GM12878 (cell line): Measurements from ENCODE around the gene CRNKL1. TPM values are rescaled to one million over a fixed set of nuclear protein-coding genes. Genes with fewer than 3 reads are reported as not detected.
A peak's percentile ranks its signal among the peaks of the same experiment; 100 is the strongest.

ENCODE experiments used
- ATAC-seq: fragments of 200-7000 bp; cut with Tn5 transposase; 3 replicates; pipeline ENCODE4 v1.9.1; 2020; ENCODE audit warnings: mild to moderate bottlenecking, moderate library complexity
- BruUV-seq: library from RNA; stranded (reverse); fragments of 400-500 nt; replicated peaks from 2 replicates; lab custom pipeline; 2021; lab: Mats Ljungman, UMichigan
- CTCF ChIA-PET: fragments of 300-600 bp; sonication (Branson Sonifier 250); formaldehyde crosslinking; extraction: SDS; loops from one replicate; lab custom pipeline; 2021; ENCODE audit warnings: inconsistent platforms; lab: Yijun Ruan, JAX
- POLR2A ChIA-PET: fragments of 350-600 bp; formaldehyde crosslinking; extraction: SDS; loops from one replicate; lab custom pipeline; 2021; ENCODE audit warnings: inconsistent platforms; lab: Charles Lee
- RAD21 ChIA-PET: fragments of 300-600 bp; sonication (Branson Sonifier 250); formaldehyde crosslinking; loops from one replicate; lab custom pipeline; 2023; ENCODE audit warnings: antibody characterized with exemption; ENCODE audit not compliant: unreplicated experiment; lab: Charles Lee
- SMC1A ChIA-PET: fragments of 300-600 bp; sonication (Branson Sonifier 250); formaldehyde crosslinking; loops from one replicate; lab custom pipeline; 2023; ENCODE audit not compliant: unreplicated experiment, uncharacterized antibody; lab: Charles Lee
- DNase-seq: peaks from one replicate; pipeline ENCODE4 v3.0.0-alpha.2; 2011; ENCODE audit warnings: low read depth, low spot score
- FAIRE-seq: peaks from 3 replicates; lab custom pipeline; 2011; peaks lifted over from hg19 to GRCh38; lab: Jason Lieb, UNC
- H2AFZ ChIP-seq: 2 replicates; pipeline ENCODE4 v1.6.0; 2011; ENCODE audit warnings: low read depth, low read length, control low read depth; ENCODE audit not compliant: control insufficient read depth
- H3K27ac ChIP-seq: 2 replicates; pipeline ENCODE4 v1.5.1; 2011; ENCODE audit warnings: control low read depth; ENCODE audit not compliant: control insufficient read depth, insufficient read depth
- H3K27me3 ChIP-seq, 2 experiments: replicated peaks in 1 of 2; 2 replicates each; pipeline versions ENCODE4 v1.6.0 to v1.6.1; 2011; ENCODE audit warnings: low read length in 1 of 2; ENCODE audit not compliant: control insufficient read depth in 2 of 2, insufficient read depth in 2 of 2
- H3K36me3 ChIP-seq, 2 experiments: 2 replicates each; pipeline ENCODE4 v1.5.1; 2011; ENCODE audit warnings: low read length in 1 of 2; ENCODE audit not compliant: control insufficient read depth in 2 of 2, insufficient read depth in 2 of 2
- H3K4me1 ChIP-seq: 2 replicates; pipeline ENCODE4 v1.6.1; 2011; ENCODE audit warnings: mild to moderate bottlenecking, low read length, moderate library complexity, mixed read lengths; ENCODE audit not compliant: control insufficient read depth, insufficient read depth
- H3K4me2 ChIP-seq: 2 replicates; pipeline ENCODE4 v1.6.0; 2011; ENCODE audit warnings: control low read depth; ENCODE audit not compliant: control insufficient read depth, insufficient read depth
- H3K4me3 ChIP-seq: fragments of 200-600 bp; sonication (generic); 2 replicates; pipeline ENCODE4 v1.5.1; 2016
- H3K79me2 ChIP-seq: 2 replicates; pipeline ENCODE4 v1.6.0; 2011; ENCODE audit warnings: low read length; ENCODE audit not compliant: control insufficient read depth, insufficient read depth
- H3K9ac ChIP-seq: 2 replicates; pipeline ENCODE4 v1.8.0; 2011; ENCODE audit warnings: low read length, control low read depth, mixed read lengths; ENCODE audit not compliant: control insufficient read depth, insufficient read depth
- H3K9me3 ChIP-seq: replicated peaks from 3 replicates; pipeline ENCODE4 v1.5.1; 2011; ENCODE audit warnings: mild to moderate bottlenecking, low read length; ENCODE audit not compliant: control insufficient read depth, insufficient read depth
- H4K20me1 ChIP-seq: 2 replicates; pipeline ENCODE4 v1.6.0; 2011; ENCODE audit not compliant: control insufficient read depth, insufficient read depth
- ATF7 ChIP-seq: fragments of 450-650 bp; IDR thresholded peaks from 2 replicates; pipeline ENCODE4 v1.6.1; 2016; ENCODE audit warnings: low read depth, mild to moderate bottlenecking
- CREB1 ChIP-seq: IDR thresholded peaks from 2 replicates; pipeline ENCODE4 v1.6.1; 2012; ENCODE audit warnings: low read depth, mild to moderate bottlenecking, inconsistent platforms
- CREM ChIP-seq: IDR thresholded peaks from 2 replicates; pipeline ENCODE4 v1.6.1; 2014; ENCODE audit warnings: antibody characterized with exemption, low read depth
- MEF2A ChIP-seq: IDR thresholded peaks from 2 replicates; pipeline ENCODE4 v1.6.1; 2011; ENCODE audit warnings: low read depth, mild to moderate bottlenecking, low read length, moderate library complexity; ENCODE audit not compliant: insufficient read depth
- NFIC ChIP-seq: IDR thresholded peaks from 2 replicates; pipeline ENCODE4 v1.6.1; 2012; ENCODE audit warnings: low read depth, mild to moderate bottlenecking, inconsistent platforms, low read length, moderate library complexity
- NR2C2 ChIP-seq: IDR thresholded peaks from 2 replicates; pipeline ENCODE4 v1.6.1; 2011; ENCODE audit warnings: borderline replicate concordance, low read depth; ENCODE audit not compliant: control insufficient read depth, insufficient read length
- ZNF384 ChIP-seq: IDR thresholded peaks from 2 replicates; pipeline ENCODE4 v1.6.1; 2012; ENCODE audit warnings: low read depth, mild to moderate bottlenecking, low read length, improper control_type of control experiment, borderline replicate concordance
- WGBS: methylation state at CpG from one replicate; pipeline ENCODE4 v1.1.6; 2016; ENCODE audit warnings: low lambda C conversion rate; ENCODE audit not compliant: insufficient replicate concordance, insufficient coverage; ENCODE audit errors: missing lambda C conversion rate; 5-methylcytosine and 5-hydroxymethylcytosine counted together
- in situ Hi-C: fragments of 300-500 bp; cut with MboI; formaldehyde crosslinking; loops from 9 replicates; pipeline ENCODE4 v1.14.3; 2018; ENCODE audit warnings: mixed read lengths
- intact Hi-C: fragments of 100-400 bp; cut with micrococcal nuclease; formaldehyde crosslinking; loops from one replicate; pipeline ENCODE4 v1.14.2; 2022; ENCODE audit not compliant: unreplicated experiment
- polyA plus RNA-seq, 11 experiments: library from polyadenylated mRNA; depleted of rRNA in 4 of 11; unstranded in 6 of 11; stranded (reverse) in 5 of 11; fragments of >200 nt; fragmentation: Nextera tagmentation in 4 of 11; fragmentation: Illumina TruSeq in 1 of 11; extraction: Ambion mirVana in 4 of 11; extraction: Trizol in 1 of 11; gene quantifications; 1 replicate in 1 of 11; 2 replicates in 10 of 11; pipeline versions ENCODE4 v1.2.1 to v1.2.3, GENCODE V29; 2011 to 2016; ENCODE audit warnings: inconsistent platforms in 2 of 11, missing spikeins in 2 of 11, low read depth in 1 of 11
- total RNA-seq, 4 experiments: library from RNA; depleted of rRNA in 3 of 4; stranded (reverse); fragments of >200 nt in 3 of 4; fragmentation: Illumina TruSeq in 1 of 4; extraction: Trizol in 1 of 4; gene quantifications; 2 replicates each; pipeline versions ENCODE4 v1.2.1 to v1.2.3, GENCODE V29; 2013 to 2021
- TF ChIP-seq, protein P1 (sequence below): fragments of 450-650 bp; IDR thresholded peaks from 2 replicates; pipeline ENCODE4 v1.6.1; 2017; ENCODE audit warnings: mild to moderate bottlenecking, moderate library complexity

Gene CRNKL1
- total and polyA plus RNA-seq, 10 of the 15 experiments (the other 5 are each of a cell fraction or from before 2014, with no cell fraction given), result 9.5 to 28.4 (median 17.5) TPM

DNA sequence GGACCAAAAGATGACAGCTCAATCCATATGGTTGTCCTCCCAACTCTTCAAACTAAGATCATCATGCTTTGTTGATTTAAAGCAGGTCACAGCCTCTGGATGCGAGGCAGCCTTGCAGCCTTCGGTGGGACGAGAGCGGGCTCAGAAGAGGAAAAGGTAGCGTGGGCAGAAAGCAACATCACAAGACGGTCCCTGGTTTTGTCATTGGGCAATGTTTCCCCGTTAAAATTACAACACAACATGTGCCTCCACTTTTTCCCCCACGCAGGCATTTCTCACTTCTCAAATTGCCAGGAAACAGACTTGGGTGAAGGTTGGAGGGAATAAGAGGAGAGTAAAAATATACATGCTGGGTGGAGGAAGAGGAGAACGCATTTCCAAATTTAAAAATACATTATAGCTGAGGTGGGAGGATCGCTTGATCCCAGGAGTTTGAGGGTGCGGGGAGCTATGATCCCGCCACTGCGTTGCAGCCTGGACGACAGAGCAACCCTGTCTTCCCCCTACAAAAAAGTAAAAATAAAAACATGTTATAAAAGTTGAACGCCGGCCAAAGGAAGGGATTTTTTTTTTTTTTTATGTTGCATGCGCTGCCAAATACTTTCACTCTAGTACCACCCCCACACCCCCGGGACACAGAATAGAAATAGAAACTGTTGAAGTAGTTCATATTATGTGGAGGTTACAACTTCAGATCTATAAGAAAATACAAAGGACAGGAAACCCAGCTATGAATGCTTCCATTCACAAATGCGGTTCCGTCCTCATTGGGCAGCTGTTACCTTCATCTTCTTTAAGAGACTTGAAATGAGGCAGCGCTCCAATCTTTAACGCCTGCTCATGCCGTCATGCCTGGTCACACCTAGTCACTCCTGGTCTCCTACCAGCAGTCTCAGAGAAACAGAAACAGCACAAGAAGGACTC is 49.0 kb downstream of the CRNKL1 start:
- CTCF ChIA-PET, result interaction anchor here (1.7 to 4.3 kb wide), 3 partner anchors 10 to 13 kb away, joined by 4 to 17 read pairs (median 16); partner anchors contain the start of gene NAA20
- RAD21 ChIA-PET, result interaction anchor here (0.6 to 2.5 kb wide), 4 partner anchors 13 to 100 kb away, joined by 3 to 7 read pairs (median 4); partner anchors contain the start of genes CFAP61 and CRNKL1
- Histone ChIP-seq H3K4me1 (0 out of 2 replicates have a peak, but pooled peaks cover 5% of the 10 kb centered on the region), H3K27me3 (peaks cover 2 to 8% of the 10 kb centered on the region in 2 experiments; a peak in 3 of 4 replicates), H3K9ac (no peak overlapping the region), H3K4me3 (no peak overlapping the region; the same call in 1 of the 2 replicates), H3K79me2 (no peaks in the 10 kb centered on the region), H3K36me3 (no peaks in the 10 kb centered on the region), H3K9me3 (no peaks in the 10 kb centered on the region)
- POLR2A ChIA-PET, result no interaction called here
- WGBS, result 15% methylated on average over 23 of the region's 23 CpGs
- FAIRE-seq (no peak), DNase-seq (no peak)
- in situ Hi-C loops, result loop anchor here (25.0 kb wide), 2 partner anchors 1416 to 1491 kb away; partner anchors contain the start of genes DTD1 and SEC23B
- SMC1A ChIA-PET, result interaction anchor here (1.1 to 1.4 kb wide), 5 partner anchors 68 to 341 kb away, joined by 3 to 7 read pairs (median 3); no protein-coding TSS in a partner anchor
- no TSS peak for BruUV-seq
- peak; percentile 37; the same call in 1 of the 2 replicates for TF ChIP-seq ZNF384
- peak; percentile 42; the same call in 1 of the 2 replicates for TF ChIP-seq NFIC
- TF ChIP-seq ATF7, result peak; percentile 26; the same call in 1 of the 2 replicates
- peak; percentile 31; the same call in 1 of the 2 replicates for TF ChIP-seq CREM
- no peak for TF ChIP-seq NR2C2
- TF ChIP-seq CREB1, result peak; percentile 66; the same call in 1 of the 2 replicates
- TF ChIP-seq MEF2A, result 0 out of 2 replicates have a peak, but pooled peaks have one; percentile 24
- TF ChIP-seq, protein P1, sequence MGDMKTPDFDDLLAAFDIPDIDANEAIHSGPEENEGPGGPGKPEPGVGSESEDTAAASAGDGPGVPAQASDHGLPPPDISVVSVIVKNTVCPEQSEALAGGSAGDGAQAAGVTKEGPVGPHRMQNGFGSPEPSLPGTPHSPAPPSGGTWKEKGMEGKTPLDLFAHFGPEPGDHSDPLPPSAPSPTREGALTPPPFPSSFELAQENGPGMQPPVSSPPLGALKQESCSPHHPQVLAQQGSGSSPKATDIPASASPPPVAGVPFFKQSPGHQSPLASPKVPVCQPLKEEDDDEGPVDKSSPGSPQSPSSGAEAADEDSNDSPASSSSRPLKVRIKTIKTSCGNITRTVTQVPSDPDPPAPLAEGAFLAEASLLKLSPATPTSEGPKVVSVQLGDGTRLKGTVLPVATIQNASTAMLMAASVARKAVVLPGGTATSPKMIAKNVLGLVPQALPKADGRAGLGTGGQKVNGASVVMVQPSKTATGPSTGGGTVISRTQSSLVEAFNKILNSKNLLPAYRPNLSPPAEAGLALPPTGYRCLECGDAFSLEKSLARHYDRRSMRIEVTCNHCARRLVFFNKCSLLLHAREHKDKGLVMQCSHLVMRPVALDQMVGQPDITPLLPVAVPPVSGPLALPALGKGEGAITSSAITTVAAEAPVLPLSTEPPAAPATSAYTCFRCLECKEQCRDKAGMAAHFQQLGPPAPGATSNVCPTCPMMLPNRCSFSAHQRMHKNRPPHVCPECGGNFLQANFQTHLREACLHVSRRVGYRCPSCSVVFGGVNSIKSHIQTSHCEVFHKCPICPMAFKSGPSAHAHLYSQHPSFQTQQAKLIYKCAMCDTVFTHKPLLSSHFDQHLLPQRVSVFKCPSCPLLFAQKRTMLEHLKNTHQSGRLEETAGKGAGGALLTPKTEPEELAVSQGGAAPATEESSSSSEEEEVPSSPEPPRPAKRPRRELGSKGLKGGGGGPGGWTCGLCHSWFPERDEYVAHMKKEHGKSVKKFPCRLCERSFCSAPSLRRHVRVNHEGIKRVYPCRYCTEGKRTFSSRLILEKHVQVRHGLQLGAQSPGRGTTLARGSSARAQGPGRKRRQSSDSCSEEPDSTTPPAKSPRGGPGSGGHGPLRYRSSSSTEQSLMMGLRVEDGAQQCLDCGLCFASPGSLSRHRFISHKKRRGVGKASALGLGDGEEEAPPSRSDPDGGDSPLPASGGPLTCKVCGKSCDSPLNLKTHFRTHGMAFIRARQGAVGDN, result no peak
- TF ChIP-seq, all 136 proteins: peak for 6
- Histone ChIP-seq H3K4me2 (peak overlapping the region; percentile 15; the same call in 1 of the 2 replicates), H2AFZ (peak overlapping the region; percentile 47), H3K27ac (no peak overlapping the region), H4K20me1 (no peaks in the 10 kb centered on the region)
- intact Hi-C loops, result loop anchor here (2.0 kb wide), 1 partner anchor 218 kb away; no protein-coding TSS in a partner anchor
- ATAC-seq, result peak; percentile 69
